H1 (cell line): ENCODE measurements around the gene TXK.

Experiments used
- CEBPB ChIP-seq: IDR thresholded peaks from 2 replicates; pipeline ENCODE4 v1.6.1; 2012; ENCODE audit warnings: low read depth, low read length
- EP300 ChIP-seq, 2 experiments: IDR thresholded peaks; 1 replicate in 1 of 2; 2 replicates in 1 of 2; pipeline ENCODE4 v1.6.1; 2011 to 2012; ENCODE audit warnings: low read depth in 2 of 2, low read length in 2 of 2, mild to moderate bottlenecking in 2 of 2, borderline replicate concordance in 1 of 2, inconsistent platforms in 1 of 2, moderate library complexity in 1 of 2
- HDAC2 ChIP-seq, 2 experiments: fragments of 300-600 bp in 1 of 2; sonication (generic) in 1 of 2; IDR thresholded peaks; 2 replicates each; pipeline ENCODE4 v1.6.1; 2011 to 2012; ENCODE audit warnings: low read depth in 2 of 2, low read length in 2 of 2, mild to moderate bottlenecking in 2 of 2, moderate library complexity in 2 of 2, borderline replicate concordance in 1 of 2, inconsistent platforms in 1 of 2
- HDAC6 ChIP-seq: IDR thresholded peaks from one replicate; pipeline ENCODE4 v1.7.1; 2012; ENCODE audit warnings: low read depth, mild to moderate bottlenecking, inconsistent platforms, low read length, moderate library complexity
- KDM5A ChIP-seq: fragments of 200-600 bp; IDR thresholded peaks from 2 replicates; pipeline ENCODE4 v1.7.1; 2012; ENCODE audit warnings: mild to moderate bottlenecking, low read length, inconsistent platforms, mixed read lengths
- POLR2A ChIP-seq, 2 experiments: IDR thresholded peaks; 1 replicate in 1 of 2; 2 replicates in 1 of 2; pipeline ENCODE4 v1.6.1; 2011; ENCODE audit warnings: low read depth in 2 of 2, low read length in 2 of 2, mild to moderate bottlenecking in 2 of 2; ENCODE audit errors: control extremely low read depth in 1 of 2
- POLR2AphosphoS5 ChIP-seq: IDR thresholded peaks from 2 replicates; pipeline ENCODE4 v1.6.1; 2011; ENCODE audit warnings: low read depth, low read length
- RAD21 ChIP-seq, 2 experiments: IDR thresholded peaks in 1 of 2; conservative IDR thresholded peaks in 1 of 2; 2 replicates each; pipeline ENCODE4 v1.6.1; 2011; ENCODE audit warnings: low read depth in 2 of 2, low read length in 2 of 2, improper control_type of control experiment in 1 of 2, inconsistent platforms in 1 of 2, mild to moderate bottlenecking in 1 of 2, moderate library complexity in 1 of 2
- RXRA ChIP-seq: IDR thresholded peaks from 2 replicates; pipeline ENCODE4 v1.6.1; 2011; ENCODE audit warnings: low read depth, mild to moderate bottlenecking, low read length, moderate library complexity; ENCODE audit not compliant: insufficient read depth
- SIRT6 ChIP-seq: IDR thresholded peaks from one replicate; pipeline ENCODE4 v1.7.1; 2012; ENCODE audit warnings: low read length, inconsistent platforms
- TF ChIP-seq, protein P1 (sequence below), 3 experiments: IDR thresholded peaks; 1 replicate in 2 of 3; 2 replicates in 1 of 3; pipeline versions ENCODE4 v1.5.1 to v1.6.1; 2011; ENCODE audit warnings: low read length in 3 of 3, mild to moderate bottlenecking in 3 of 3, inconsistent platforms in 2 of 3, low read depth in 1 of 3, moderate library complexity in 1 of 3; ENCODE audit not compliant: insufficient read depth in 1 of 3; ENCODE audit errors: control extremely low read depth in 1 of 3

DNA sequence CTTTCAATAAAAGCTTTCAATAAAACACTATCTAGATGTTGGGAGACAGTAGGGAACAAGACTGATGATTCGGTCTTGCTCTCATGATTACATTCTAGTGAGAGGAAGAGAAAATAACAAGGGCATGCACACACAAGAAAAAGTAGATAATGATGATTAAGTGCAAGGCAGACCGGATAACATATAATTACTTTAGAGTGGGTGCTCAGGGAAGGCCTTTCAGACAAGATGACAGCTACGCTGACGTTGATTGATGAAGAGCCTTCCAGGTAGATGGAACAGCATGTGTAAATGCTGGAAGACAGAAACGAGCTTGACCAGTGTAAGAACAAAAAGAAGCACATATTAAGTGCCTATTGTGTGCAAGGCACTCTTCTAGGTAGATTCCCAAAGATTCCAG is 43.4 kb downstream of the TXK start:
- TF ChIP-seq, protein P1, sequence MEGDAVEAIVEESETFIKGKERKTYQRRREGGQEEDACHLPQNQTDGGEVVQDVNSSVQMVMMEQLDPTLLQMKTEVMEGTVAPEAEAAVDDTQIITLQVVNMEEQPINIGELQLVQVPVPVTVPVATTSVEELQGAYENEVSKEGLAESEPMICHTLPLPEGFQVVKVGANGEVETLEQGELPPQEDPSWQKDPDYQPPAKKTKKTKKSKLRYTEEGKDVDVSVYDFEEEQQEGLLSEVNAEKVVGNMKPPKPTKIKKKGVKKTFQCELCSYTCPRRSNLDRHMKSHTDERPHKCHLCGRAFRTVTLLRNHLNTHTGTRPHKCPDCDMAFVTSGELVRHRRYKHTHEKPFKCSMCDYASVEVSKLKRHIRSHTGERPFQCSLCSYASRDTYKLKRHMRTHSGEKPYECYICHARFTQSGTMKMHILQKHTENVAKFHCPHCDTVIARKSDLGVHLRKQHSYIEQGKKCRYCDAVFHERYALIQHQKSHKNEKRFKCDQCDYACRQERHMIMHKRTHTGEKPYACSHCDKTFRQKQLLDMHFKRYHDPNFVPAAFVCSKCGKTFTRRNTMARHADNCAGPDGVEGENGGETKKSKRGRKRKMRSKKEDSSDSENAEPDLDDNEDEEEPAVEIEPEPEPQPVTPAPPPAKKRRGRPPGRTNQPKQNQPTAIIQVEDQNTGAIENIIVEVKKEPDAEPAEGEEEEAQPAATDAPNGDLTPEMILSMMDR (IDR thresholded peaks at IDR 0.05; ENCODE audit: control extremely low read depth in 1 of 3, insufficient read depth in 1 of 3, low read depth in 1 of 3, low read length in 3 of 3), result no peak
- TF ChIP-seq KDM5A (no peak), HDAC2 (IDR thresholded peaks at IDR 0.05; ENCODE audit: borderline replicate concordance in 1 of 2, low read depth in 2 of 2, low read length in 2 of 2) (no peak), POLR2AphosphoS5 (no peak), POLR2A (IDR thresholded peaks at IDR 0.05; ENCODE audit: control extremely low read depth in 1 of 2, low read depth in 2 of 2, low read length in 2 of 2) (no peak), EP300 (IDR thresholded peaks at IDR 0.05; ENCODE audit: borderline replicate concordance in 1 of 2, low read depth in 2 of 2, low read length in 2 of 2) (no peak), SIRT6 (no peak), RXRA (no peak), HDAC6 (no peak), CEBPB (no peak), RAD21 (IDR thresholded peaks at IDR 0.05 in 1 of 2, conservative IDR thresholded peaks at IDR 0.05 in 1 of 2; ENCODE audit: low read depth in 2 of 2, low read length in 2 of 2) (no peak)
